Ovary (tissue), 1 donor: ENCODE results near the gene SLC27A3.

Source experiments
- EP300 ChIP-seq: sonication (generic); formaldehyde crosslinking; IDR thresholded peaks from one replicate; pipeline ENCODE4 v1.6.1; 2017; ENCODE audit warnings: antibody characterized with exemption
- POLR2A ChIP-seq: fragments of 450-650 bp; IDR thresholded peaks from one replicate; pipeline ENCODE4 v1.6.1; 2017; ENCODE audit warnings: antibody characterized with exemption, mild to moderate bottlenecking, moderate library complexity

- TF ChIP-seq EP300 (peak; percentile 4), POLR2A (peak; percentile 97)
Observed at GRCh38 chr1:153783233-153784190, 8.3 kb downstream of the SLC27A3 start.
